Fibroblast of lung (primary cell): ENCODE results near the gene KCNMB3.

Experiments
- EZH2 ChIP-seq: IDR thresholded peaks from 2 replicates; pipeline ENCODE4 v1.5.1; 2012; ENCODE audit warnings: low read length, control low read depth, mild to moderate bottlenecking; ENCODE audit errors: missing control alignments
- TF ChIP-seq, protein P1 (sequence below), 2 donors: IDR thresholded peaks in 1 of 2; conservative IDR thresholded peaks in 1 of 2; 1 replicate in 1 of 2; 2 replicates in 1 of 2; pipeline ENCODE4 v1.5.1; 2011 to 2012; ENCODE audit warnings: low read length in 2 of 2, control low read depth in 1 of 2, inconsistent platforms in 1 of 2, low read depth in 1 of 2, mild to moderate bottlenecking in 1 of 2

DNA sequence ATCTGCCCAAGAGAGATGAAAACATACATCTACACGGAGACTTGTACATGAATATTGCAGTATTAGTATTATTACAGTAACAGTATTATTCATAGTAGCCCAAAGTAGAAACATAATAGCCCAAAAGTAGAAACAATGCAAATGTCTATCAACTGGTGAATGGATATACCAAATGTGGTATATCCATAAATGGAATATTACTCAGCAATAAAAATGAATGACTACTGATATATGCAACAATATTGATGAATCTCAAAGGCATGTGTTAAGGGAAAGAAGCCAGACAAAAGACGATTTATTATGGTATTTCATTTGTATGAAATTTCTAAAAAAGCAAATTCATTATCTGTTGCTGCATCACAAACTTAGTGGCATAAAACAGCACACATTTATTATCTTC lies 48.4 kb upstream of the KCNMB3 start:
- TF ChIP-seq, protein P1, sequence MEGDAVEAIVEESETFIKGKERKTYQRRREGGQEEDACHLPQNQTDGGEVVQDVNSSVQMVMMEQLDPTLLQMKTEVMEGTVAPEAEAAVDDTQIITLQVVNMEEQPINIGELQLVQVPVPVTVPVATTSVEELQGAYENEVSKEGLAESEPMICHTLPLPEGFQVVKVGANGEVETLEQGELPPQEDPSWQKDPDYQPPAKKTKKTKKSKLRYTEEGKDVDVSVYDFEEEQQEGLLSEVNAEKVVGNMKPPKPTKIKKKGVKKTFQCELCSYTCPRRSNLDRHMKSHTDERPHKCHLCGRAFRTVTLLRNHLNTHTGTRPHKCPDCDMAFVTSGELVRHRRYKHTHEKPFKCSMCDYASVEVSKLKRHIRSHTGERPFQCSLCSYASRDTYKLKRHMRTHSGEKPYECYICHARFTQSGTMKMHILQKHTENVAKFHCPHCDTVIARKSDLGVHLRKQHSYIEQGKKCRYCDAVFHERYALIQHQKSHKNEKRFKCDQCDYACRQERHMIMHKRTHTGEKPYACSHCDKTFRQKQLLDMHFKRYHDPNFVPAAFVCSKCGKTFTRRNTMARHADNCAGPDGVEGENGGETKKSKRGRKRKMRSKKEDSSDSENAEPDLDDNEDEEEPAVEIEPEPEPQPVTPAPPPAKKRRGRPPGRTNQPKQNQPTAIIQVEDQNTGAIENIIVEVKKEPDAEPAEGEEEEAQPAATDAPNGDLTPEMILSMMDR (conservative IDR thresholded peaks at IDR 0.05 in 1 of 2, IDR thresholded peaks at IDR 0.05 in 1 of 2; ENCODE audit: low read depth in 1 of 2, low read length in 2 of 2), result no peak
- no peak for TF ChIP-seq EZH2
